Smooth muscle cell (in vitro differentiated cells): ENCODE measurements around the gene ENDOG. TPM values are rescaled to one million over a fixed set of nuclear protein-coding genes. Genes with fewer than 3 reads are reported as not detected.

Experiments used
- DNase-seq: peaks from one replicate; lab custom pipeline; 2025; ENCODE audit not compliant: unreplicated experiment; lab: John Stamatoyannopoulos, UW
- H2AFZ ChIP-seq: fragments of 200-600 bp; sonication (generic); 2 replicates; pipeline ENCODE4 v1.6.0; 2016; ENCODE audit warnings: antibody characterized with exemption, low read depth, mild to moderate bottlenecking
- H3F3A ChIP-seq: fragments of 200-600 bp; sonication (generic); 2 replicates; pipeline ENCODE4 v1.6.0; 2017; ENCODE audit warnings: antibody characterized with exemption, low read depth
- H3K27ac ChIP-seq: fragments of 200-600 bp; sonication (generic); 2 replicates; pipeline ENCODE4 v1.5.1; 2016; ENCODE audit warnings: low read depth, mild to moderate bottlenecking
- H3K27me3 ChIP-seq: fragments of 200-600 bp; sonication (generic); 2 replicates; pipeline ENCODE4 v1.6.1; 2016; ENCODE audit warnings: low read depth, mild to moderate bottlenecking
- H3K36me3 ChIP-seq: fragments of 200-600 bp; sonication (generic); 2 replicates; pipeline ENCODE4 v1.5.1; 2016; ENCODE audit warnings: low read depth
- H3K4me1 ChIP-seq: fragments of 200-600 bp; sonication (generic); 2 replicates; pipeline ENCODE4 v1.5.1; 2016; ENCODE audit warnings: low read depth
- H3K4me2 ChIP-seq: fragments of 200-600 bp; sonication (generic); 2 replicates; pipeline ENCODE4 v1.6.0; 2016; ENCODE audit warnings: mild to moderate bottlenecking
- H3K4me3 ChIP-seq: fragments of 200-600 bp; sonication (generic); 2 replicates; pipeline ENCODE4 v1.5.1; 2016; ENCODE audit warnings: mild to moderate bottlenecking
- H3K79me2 ChIP-seq: fragments of 200-600 bp; sonication (generic); 2 replicates; pipeline ENCODE4 v1.6.0; 2016; ENCODE audit warnings: low read depth, mild to moderate bottlenecking
- H3K9ac ChIP-seq: fragments of 200-600 bp; sonication (generic); 2 replicates; pipeline ENCODE4 v1.6.0; 2016; ENCODE audit warnings: low read depth
- H3K9me3 ChIP-seq: fragments of 200-600 bp; sonication (generic); replicated peaks from 2 replicates; pipeline ENCODE4 v1.5.1; 2016; ENCODE audit warnings: low read depth
- H4K20me1 ChIP-seq: fragments of 200-600 bp; sonication (generic); 2 replicates; pipeline ENCODE4 v1.6.0; 2016; ENCODE audit warnings: low read depth
- CTCF ChIP-seq: fragments of 200-600 bp; sonication (generic); IDR thresholded peaks from 2 replicates; pipeline ENCODE4 v1.5.1; 2017; ENCODE audit warnings: borderline replicate concordance, mild to moderate bottlenecking, antibody characterized with exemption; ENCODE audit not compliant: insufficient read depth, poor library complexity, severe bottlenecking
- WGBS: methylation state at CpG from one replicate; pipeline ENCODE4 v1.1.7; 2016; ENCODE audit warnings: low lambda C conversion rate; 5-methylcytosine and 5-hydroxymethylcytosine counted together
- polyA plus RNA-seq: library from polyadenylated mRNA; unstranded; fragments of >200 nt; fragmentation: Nextera tagmentation; extraction: Ambion mirVana; gene quantifications from 2 replicates; pipeline ENCODE4 v1.2.1, GENCODE V29; 2016
- total RNA-seq: library from RNA; depleted of rRNA; stranded (reverse); fragments of >200 nt; gene quantifications from 2 replicates; pipeline ENCODE4 v1.2.3, GENCODE V29; 2014

Gene ENDOG
- total and polyA plus RNA-seq, 2 experiments from 2014 or later, result 18.4 to 30.5 TPM

GRCh38 chr9:128771094-128771721 lies 47.1 kb upstream of the ENDOG start:
- Histone ChIP-seq H3F3A (peaks cover 5% of the 10 kb centered on the region), H3K36me3 (no peaks in the 10 kb centered on the region), H3K27me3 (no peaks in the 10 kb centered on the region), H3K4me1 (peaks cover 11% of the 10 kb centered on the region), H3K27ac (peak overlapping the region; percentile 94), H3K9me3 (no peaks in the 10 kb centered on the region), H3K79me2 (peaks cover 20% of the 10 kb centered on the region), H3K9ac (peak overlapping the region; percentile 95), H3K4me2 (peak overlapping the region; percentile 93), H4K20me1 (peaks cover 3% of the 10 kb centered on the region), H2AFZ (peak overlapping the region; percentile 100), H3K4me3 (peak overlapping the region; percentile 96)
- 7% methylated on average over 24 of the region's 28 CpGs for WGBS
- peak; percentile 52 for DNase-seq
- no peak for TF ChIP-seq CTCF

- WGBS, result 3% methylated on average over 48 of the region's 72 CpGs
- Histone ChIP-seq H3K4me1 (peaks cover 11% of the 10 kb centered on the region), H2AFZ (peak within 1 kb of the TSS; percentile 100), H3F3A (peaks cover 5% of the 10 kb centered on the region), H3K27me3 (no peaks in the 10 kb centered on the region), H3K4me2 (peak within 1 kb of the TSS; percentile 93), H3K27ac (peak within 1 kb of the TSS; percentile 94), H3K4me3 (peak within 1 kb of the TSS; percentile 96), H3K9me3 (no peaks in the 10 kb centered on the region), H4K20me1 (no peaks in the 10 kb centered on the region), H3K9ac (peak within 1 kb of the TSS; percentile 95), H3K79me2 (peaks cover 20% of the 10 kb centered on the region), H3K36me3 (no peaks in the 10 kb centered on the region)
- no peak for TF ChIP-seq CTCF
- peak; percentile 73 for DNase-seq
Measured at GRCh38 chr9:128771745-128772519, 46.4 kb upstream of the ENDOG start, which contains the start of gene ZER1. ZER1 (minus strand) TSS chr9:128771927; CDS start chr9:128755565, 16,362 bp downstream.

GRCh38 chr9:128773049-128773448 lies 45.3 kb upstream of the ENDOG start:
- no peak for DNase-seq
- TF ChIP-seq CTCF, result no peak
- peaks cover 5% of the 10 kb centered on the region for H3F3A ChIP-seq
- no peak overlapping the region for H3K9ac ChIP-seq
- H3K36me3 ChIP-seq, result no peaks in the 10 kb centered on the region
- peaks cover 11% of the 10 kb centered on the region for H3K4me1 ChIP-seq
- no peak overlapping the region for H3K4me2 ChIP-seq
- no peak overlapping the region for H3K27ac ChIP-seq
- no peaks in the 10 kb centered on the region for H3K27me3 ChIP-seq
- no peak overlapping the region for H2AFZ ChIP-seq
- 83% methylated on average over 5 of the region's 5 CpGs for WGBS
- no peak overlapping the region for H3K4me3 ChIP-seq
- no peaks in the 10 kb centered on the region for H3K9me3 ChIP-seq
- H4K20me1 ChIP-seq, result no peaks in the 10 kb centered on the region
- peaks cover 16% of the 10 kb centered on the region for H3K79me2 ChIP-seq
